ENCODE data around the gene LIN7A.

- no peak for TF ChIP-seq CTCF (IDR thresholded peaks at IDR 0.05; ENCODE audit: poor library complexity)
- no peak for TF ChIP-seq EZH2 (IDR thresholded peaks at IDR 0.05; ENCODE audit: borderline replicate concordance)
Measured at GRCh38 chr12:80869264-80869663, 68.5 kb downstream of the LIN7A start.
